NCI-H1105 (cell line): ENCODE results near the gene TMEM147.

Source experiments
- DNase-seq: peaks from one replicate; lab custom pipeline; 2025; lab: John Stamatoyannopoulos, UW

Gene TMEM147

DNA sequence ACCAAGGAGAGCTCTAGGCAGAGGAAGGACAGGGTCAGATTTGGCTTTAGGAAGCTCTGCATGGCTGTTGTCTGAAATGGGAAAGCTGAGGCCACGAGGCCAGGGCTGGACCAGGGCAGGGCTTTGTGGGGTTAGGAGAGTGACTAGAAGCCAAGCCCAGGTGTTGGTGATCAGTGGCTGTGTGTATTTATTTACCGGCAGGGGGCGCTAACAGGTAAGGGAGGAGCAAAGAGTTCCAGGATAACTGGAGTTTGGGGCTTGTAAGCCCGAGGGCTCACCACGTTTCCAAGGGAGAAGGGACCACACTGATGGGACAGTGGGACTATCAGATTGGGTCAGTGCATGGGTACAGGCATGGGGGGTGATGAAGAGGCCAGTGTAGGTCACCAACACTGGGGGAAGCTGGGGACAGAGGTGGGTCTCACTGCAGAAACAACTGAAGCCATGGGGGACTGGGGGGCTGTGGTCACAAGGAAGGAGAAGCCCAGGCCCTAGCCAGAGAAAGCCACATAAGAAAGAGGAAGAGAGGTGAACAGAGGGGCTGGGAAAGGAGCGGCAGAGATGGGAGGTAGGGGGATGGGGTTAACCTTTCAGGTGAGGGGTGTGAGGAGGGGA lies 3.9 kb downstream of the TMEM147 start:
- peak; percentile 77 for DNase-seq

DNA sequence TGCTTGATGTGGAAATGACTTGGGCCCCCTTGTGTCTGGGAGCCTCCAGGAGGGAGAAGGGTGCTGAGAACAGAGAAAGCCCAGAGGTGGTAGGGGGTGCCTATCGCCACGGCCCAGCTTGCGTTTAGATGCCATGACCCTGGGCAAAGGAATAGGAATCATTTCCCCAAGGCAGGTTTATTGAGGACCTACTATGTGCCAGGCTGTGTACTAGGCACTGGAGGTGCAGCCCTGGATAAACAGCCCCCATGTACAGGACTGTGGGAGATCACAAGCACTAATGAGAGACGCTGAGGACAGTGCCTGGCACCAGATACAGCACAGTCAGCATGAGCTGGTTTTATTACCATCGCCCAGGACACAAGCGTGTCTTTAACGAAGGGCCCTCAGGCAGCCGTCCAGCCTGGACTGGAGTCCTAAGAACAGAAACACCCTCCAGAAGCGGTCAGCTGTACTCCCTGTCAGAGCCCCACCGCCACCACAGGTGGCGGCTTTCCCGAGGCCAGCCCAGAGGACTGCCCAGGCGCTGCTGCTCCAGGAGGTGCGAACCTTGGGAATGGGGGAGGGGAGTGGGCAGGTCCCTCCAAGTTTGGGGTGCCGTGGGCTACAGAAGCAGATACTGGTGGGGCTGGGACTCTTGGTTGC lies 4.6 kb downstream of the TMEM147 start:
- DNase-seq: no peak

DNA sequence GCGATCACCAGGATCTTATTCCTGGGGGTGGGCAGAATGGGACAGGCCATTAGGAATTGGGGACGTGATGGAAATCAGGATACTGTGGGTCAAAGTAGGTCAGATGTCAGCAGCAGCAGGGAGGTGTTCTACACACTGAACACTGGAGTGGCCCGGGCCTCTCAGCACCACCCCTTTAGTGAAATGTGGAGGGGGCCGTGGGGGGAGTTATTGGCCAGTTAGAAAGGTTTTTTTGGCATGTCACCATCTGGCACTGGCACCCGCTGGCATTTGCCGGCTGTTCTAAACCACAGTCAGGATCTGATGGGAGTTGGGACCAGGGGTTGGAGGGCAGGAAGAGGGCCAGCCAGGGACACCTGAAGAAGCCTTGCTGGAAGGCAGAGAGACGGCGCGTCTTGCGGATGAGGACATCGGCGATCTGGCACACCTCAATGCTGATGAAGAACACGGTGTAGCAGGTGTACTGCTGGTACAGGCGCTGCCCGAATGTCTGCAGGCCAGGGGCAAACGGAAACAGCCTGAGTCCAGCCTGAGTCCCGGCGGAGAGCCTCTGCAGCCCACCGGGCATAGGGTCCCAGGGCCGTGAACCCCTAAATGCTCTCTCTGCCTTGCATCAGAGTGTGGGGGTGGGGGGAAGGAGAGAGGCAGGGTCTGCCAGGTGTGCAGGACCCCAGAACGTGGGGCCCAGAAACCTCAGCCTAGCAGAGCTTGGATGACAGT lies 5.8 kb downstream of the TMEM147 start:
- no peak for DNase-seq

DNA sequence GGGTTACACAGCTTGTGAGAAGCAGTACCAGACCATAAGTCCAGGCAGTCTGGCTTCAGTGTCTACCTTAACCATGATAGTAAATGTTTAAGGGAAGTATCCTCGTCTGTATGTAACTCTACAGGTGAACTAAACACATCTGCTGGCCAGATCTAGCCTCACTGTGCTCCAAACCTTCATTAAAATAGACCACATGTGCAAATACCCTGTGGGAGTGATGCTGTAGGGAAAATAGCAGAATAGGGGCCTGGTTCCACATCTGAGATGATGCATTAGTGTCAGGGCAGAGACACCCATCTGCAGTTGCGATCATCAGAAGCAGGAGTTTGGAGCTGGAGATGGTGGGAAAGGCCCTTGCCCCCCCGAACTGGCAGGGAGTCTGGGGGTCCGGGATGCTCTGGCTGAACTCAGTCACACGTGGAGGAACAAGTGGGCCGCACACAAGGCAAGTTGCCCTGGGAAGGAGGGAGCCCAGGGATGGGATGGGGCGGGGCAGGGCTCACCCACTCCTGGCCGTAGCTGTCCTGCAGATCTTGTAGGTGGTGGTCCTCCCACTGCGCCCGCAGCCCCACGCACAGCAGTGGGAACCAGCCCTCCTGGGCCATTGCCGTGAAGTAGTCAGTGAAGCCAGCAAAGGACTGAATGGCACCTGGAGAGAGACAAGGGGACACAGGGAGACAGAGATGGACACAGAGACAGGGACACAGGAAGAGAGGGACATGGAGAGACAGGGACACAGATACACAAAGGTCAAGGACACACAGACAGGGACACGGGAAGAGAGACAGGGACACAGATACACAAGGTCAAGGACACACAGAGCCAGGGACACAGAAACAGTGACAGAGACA lies 7.3 kb downstream of the TMEM147 start:
- no peak for DNase-seq

DNA sequence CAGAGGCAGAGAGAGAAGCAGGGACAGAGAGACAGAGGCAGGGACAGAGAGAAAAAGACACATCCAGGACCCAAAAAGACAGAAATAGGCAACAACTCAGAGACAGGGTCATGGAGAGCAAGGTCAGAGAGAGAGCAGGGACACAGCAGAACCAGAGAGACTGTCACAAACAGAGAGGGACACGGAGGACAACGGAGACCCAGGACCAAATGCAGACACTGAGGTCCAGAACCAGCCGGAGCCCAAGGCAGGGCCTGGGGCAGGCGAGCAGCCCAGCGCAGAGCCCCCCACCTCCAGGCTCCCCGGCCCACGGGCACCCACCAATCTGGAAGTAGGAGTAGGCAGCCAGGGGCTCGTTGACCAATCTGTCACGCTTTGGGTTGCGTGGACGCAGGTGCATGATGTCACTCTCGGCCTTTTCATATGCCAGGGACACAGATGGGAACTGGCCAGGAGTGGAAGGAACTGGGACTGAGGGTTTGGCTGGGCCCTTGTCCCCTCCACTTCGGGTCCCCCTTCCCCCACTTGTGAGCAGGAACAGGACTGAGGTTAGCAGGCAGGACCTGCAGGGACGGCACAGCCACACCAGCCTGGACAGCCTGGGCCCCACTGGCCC lies 8.1 kb downstream of the TMEM147 start:
- DNase-seq: no peak

DNA sequence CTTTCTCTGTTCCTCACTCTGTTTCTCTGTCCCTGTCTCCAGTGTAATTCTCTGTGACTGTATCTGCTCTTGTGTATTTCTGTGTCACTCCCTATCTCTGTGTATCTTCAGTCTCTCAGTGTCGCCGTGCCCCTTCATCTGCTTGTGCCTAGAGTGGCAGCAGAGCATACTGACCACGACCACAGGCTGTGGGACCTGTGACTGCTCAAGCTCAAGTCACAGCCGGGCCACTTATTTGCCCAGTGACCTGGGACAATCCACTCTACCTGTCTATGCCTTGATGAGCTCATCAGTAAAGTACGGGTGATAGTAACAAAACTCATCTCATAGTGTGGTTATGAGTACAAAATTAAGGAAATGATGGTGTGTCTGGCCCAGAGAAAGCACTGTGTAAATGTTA lies 8.7 kb downstream of the TMEM147 start:
- DNase-seq: no peak

DNA sequence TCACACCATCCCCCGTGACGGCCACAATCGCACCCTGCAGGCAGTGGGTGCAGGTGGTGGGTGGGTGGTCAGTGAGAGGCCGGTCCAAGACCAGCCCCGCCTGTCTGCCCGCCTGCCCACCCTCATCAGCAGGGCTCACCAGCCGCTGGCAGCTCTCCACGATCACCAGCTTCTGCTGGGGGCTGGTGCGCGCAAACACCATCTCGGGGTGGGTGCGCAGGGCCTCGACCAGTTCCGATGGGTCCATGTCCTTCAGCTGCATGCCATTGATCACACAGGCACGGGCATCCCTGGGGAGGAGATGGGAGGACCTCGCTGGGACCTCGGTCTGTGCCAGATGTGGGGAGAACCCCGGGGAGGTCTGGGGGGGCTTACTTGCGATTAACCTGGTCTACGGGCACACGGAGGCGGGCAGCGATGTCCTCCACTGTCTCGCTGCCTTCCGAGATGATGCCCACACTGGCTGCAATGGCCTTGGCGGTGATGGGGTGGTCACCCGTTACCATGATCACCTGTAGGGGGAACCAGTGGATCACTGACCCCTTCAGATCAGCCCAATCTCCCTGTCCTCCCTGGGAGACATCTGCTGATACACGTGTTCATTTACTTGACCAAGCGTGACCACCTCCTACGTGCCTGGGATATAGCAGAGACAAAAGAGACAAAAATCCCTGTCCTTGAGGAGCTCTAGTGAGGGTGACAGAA lies 10.0 kb downstream of the TMEM147 start:
- no peak for DNase-seq

DNA sequence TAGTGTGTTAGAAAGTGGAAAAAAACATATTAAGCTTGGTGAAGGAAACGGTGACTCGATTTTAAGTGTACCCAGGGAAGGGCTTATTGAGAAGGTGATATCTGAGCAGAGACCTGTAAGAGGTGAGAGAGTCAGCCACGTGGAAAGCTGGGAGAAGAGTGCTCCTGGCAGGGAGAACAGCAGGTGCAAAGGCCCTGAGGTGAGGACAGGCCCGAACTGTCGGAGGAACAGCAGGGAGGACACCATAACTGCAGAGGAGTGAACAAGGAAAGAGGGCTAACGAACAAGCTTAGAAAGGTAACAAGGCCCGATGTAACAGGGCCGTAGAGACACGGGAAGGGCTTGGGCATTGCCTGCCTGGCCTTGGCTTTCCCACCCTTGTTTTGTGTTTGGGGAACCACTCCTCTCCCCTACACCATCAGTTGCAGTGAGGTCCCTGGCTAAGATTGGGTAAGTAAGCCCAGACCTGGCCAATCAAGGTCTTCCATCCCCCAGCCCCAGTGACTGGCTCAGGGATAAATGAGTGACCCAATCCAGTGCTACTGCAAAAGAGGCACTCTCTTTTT lies 10.7 kb downstream of the TMEM147 start:
- DNase-seq: no peak

DNA sequence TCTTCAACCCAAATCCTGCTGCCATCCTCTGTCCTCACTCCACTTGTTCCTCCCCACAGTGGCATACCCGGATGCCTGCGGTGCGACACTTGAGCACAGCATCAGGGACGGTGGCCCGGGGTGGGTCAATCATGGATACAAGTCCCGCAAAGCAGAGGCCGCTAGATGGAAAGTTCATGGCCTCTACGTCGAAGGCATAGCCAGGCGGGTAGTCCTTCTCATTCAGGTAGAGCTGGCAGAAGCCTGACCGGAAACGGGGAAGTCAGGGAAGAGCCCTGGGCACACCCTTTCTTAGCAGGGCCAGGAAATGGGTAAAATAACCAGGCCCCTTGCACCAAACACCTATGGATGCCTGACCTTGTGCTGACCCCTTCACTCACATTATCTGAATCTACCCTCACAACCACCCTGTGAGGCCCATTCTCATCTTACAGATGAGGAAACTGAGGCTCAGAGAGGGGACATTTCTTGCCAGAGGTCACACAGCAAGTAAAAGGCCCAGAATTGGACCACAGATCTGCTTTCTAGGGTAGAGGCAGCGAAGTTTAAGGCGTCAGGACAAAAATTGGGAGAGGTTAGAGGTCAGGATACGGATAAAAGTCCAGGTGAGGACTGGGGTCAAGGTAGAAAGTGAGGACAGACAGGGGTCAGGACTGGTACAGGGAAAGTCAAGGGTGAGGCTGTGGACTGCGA lies 11.6 kb downstream of the TMEM147 start:
- no peak for DNase-seq

DNA sequence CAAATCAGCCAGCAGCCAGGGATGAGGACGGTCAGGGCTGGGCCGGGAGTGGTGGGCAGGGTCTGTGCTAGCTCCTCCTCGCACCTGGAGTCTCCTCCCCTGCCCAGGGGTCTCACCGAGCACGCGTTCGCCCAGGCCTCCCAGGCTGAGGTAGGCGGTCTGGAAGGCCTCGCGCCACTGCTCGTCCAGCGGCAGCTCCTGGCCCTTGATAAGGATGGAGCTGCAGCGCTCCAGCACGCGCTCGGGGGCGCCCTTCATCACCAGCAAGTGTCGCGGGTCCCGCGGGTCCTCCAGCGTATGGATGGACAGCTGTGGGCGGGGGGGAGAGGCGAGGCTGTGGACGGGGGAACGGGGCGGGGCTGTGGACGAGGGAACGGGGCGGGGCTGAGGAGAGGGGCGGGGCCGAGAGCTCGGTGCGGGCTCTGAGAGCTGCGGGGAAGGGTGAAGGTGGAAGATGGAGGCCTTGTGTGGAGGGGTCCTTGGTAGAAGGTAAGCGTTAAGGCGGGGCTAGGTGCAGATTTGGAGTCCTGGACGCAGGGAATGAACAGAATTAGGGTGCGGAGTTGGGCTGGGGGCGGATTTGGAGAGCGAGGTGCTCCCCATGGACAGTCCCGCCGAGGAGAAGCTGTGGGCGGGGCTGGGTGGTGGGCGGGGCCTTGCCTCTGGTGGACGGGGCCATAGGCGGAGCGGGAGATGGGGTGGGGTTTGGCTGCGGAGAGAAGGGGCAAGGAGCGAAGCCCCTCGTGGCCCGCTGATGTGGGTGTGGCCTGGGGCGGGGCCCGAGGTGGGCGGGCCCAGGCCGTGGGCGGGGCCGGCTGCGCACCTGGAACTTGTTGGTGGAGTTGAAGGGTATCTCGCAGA lies 12.3 kb downstream of the TMEM147 start:
- DNase-seq: no peak

DNA sequence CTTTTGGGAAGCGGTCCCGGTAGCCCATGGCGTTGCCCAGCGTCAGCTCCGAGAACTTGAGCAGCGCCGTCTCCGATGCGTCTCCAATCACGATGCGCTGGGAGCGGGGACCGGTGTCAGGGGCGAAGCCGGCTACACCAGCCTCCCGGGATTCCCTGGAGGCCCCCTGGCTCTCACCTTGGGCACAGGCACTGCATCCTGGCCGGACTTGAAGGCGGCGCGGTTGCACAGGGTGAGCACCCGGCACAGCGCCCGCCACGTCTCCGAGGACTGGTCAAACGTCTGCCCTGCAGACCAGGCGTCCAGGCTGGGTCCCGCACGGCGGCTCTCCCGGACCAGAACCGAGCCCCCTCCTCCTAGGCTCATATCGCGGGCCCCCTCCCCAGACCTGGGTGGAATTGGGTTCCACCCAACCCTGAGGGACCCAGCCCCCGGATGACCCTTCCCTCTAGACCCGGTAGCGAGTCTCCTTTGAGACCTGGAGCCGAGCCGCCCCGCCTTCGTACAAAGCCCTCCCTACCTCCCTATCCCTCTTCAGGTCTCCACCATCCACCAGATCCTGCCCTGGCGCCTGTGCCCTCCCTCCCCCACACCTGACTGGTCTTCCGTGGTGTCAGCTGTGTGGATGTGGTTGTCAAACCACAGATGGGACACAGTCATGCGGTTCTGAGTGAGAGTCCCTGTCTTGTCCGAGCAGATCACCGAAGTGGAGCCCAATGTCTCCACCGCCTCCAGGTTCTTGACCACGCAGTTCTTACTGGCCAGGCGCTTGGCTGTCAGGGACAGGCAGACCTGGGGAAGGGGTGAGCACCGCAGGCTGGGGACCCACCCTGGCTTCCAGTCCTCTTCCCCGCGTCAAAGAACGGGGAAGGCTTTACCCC lies 13.2 kb downstream of the TMEM147 start:
- no peak for DNase-seq

DNA sequence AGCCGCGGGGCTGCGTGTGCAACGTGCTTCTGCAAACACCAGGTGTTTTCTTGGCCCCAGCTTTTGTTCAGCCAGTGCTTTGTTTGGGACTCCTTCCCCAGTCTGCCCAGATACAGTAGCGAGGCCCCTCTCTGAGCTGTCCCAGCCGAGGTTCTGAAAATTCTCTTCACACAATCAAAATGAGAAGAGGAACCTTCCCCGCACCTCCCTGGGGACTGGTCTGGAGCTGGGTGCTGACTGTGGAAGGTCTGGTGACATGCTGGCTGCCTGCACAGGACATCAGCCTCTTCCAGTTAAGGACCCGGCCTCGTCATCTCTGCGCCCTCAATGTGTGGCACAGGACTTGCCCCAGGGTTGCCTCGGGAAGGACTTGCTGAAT lies 13.8 kb downstream of the TMEM147 start:
- no peak for DNase-seq

DNA sequence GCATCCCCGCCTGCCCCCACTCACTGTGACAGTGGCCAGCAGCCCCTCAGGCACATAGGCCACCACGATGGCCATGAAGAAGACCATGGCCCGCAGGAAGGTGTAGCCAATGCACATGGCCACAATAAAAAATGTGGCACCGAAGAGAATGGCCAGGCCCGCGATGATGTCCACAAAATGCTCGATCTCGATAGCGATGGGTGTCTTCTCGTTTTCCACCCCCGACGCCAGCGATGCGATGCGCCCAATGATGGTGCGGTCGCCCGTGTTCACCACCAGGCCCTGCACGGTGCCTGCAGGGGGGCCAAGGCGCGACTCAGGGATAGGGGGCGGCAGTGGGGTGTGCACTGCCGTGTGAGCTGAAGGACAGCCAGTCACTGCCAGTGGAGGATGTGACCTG lies 14.4 kb downstream of the TMEM147 start:
- DNase-seq: no peak

DNA sequence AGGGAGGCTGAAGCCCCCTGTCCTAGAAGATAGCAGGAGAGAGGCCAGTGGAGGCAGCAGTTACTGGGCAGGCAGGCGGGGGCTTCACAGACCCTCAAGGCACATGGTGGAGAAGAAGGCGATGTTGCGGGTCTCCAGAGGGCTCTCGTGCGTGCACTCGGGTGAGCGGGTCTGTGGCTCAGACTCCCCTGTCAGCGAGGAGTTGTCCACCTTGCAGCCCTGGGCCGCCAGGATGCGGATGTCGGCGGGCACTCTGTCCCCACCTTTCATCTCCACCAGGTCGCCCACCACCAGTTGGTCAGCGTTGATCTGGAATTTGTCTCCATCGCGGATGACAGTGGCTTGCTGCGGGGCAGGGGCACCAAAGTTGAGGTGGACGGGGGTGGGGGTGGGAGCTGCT lies 14.8 kb downstream of the TMEM147 start:
- no peak for DNase-seq

DNA sequence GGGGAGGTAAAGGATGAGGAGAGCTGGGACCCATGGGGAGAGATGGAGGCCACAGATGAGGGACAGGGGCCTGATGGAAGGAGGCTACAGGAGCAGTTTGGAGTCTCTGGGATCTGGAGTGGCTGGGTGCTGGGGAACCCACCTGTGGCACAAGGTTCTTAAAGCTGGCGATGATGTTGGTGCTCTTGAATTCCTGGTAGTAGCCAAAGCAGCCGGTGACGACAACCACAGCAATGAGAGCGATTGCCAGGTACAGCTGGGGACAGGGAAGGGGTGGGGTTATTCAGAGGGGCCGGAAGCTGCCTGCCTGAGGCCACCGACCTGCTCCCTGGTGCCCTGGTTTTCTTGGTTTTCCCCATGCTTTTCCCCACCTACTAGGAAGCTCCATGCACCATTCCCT lies 15.3 kb downstream of the TMEM147 start:
- no peak for DNase-seq

DNA sequence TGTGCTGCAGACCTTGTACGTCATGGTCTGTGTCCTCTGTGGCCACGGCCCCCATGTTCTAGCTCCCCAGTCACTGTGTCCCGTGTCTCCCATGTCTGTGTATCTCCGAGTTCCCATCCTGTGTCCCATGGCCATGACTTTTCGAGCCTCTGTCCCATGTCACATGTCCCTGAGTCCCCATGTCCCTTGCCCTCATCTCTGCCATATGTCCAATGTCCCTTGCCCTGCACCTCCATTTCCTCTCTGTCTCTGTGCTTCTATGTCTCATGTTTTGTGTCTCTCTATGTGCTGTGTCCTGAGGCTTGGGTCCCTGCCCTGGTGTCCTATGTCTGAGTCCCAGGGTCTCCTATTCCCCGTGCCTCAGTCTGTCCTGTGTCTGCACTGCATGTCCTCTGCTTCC lies 16.0 kb downstream of the TMEM147 start:
- no peak for DNase-seq

DNA sequence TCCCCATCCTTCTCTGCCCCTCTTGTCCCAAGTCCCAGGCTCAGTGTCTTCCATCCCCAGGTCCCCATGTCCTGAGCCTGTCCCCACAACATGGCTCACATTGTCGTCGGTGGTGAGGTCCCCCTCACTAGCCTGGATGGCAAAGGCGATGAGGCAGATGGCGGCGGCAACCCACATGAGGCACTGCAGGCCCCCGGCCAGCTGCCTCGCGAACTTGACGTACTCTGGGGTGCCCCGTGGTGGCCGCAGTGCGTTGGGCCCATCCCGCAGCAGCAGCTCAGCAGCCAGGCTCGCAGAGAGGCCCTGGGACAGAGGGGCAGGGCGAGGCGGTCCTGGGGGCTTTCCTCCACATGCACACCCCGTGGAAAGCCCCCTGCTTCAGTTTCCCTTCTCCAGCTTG lies 16.9 kb downstream of the TMEM147 start:
- DNase-seq: no peak

DNA sequence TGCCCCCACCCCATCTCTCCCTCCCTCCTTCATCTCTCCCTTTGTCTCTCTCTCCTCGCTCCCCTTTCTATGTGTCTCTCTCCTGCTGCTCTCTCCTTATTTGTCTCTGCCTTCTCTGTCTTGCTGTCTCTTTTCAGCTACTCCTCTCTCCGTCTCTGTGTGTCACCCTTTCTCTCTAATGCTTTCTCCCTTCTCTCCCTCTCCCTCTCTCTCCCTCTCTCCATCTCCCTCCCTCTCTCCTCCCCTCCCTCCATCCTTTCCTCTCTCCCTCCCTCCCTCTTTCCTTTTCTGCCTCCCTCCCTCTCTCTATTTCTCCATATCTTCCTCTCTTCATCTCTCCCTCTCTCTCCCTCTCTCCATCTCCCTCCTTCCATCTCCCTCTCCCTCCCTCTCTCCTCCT lies 17.4 kb downstream of the TMEM147 start:
- no peak for DNase-seq
